ENCODE data around the gene GPR107.

Gene GPR107

DNA sequence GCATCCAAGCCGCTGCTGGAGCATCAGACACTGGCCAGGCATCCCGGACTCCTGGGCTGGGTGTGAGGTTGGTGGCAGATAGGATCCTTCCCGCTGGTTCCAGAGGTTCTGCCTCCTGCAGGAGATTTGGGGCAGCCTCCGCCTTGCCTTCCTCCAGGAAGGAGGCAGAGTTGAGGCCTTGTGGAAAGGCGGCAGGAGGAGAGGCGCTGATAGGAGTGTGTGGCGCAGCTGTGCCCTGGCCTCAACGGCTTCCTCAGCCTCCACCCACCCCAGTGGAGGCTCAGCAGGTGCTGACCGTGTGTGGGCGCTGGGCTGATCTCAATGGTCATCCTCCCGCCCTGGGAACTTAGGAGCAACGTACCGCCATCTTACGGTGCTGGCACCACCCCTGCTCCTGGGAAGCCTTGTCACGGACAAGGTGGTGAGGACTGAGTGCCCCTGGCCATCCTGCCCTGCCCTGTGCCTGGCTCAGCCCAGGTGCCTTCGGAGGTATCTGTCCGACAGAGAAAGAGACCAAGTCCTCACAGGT lies 128.7 kb downstream of the GPR107 start:
- H3K4me3 ChIP-seq (ENCODE audit: low read length), result no peak overlapping the region
- no peak for TF ChIP-seq CTCF (conservative IDR thresholded peaks at IDR 0.05; ENCODE audit: low read depth, low read length)

GRCh38 chr9:130183133-130183762 lies 129.5 kb downstream of the GPR107 start:
- peak overlapping the region; percentile 8 for H3K4me3 ChIP-seq (ENCODE audit: low read length)
- peak; percentile 47 for DNase-seq (ENCODE audit: low read depth)

More for the DNA sequence above, 128.7 kb downstream of the GPR107 start:
- no peak for DNase-seq (ENCODE audit: low read depth)

GRCh38 chr9:130185017-130185416 lies 131.3 kb downstream of the GPR107 start:
- H3K4me3 ChIP-seq (ENCODE audit: low read length), result no peak overlapping the region
- TF ChIP-seq CTCF (conservative IDR thresholded peaks at IDR 0.05; ENCODE audit: low read depth, low read length), result no peak
- DNase-seq (ENCODE audit: low read depth), result no peak

More at GRCh38 chr9:130183133-130183762, 129.5 kb downstream of the GPR107 start:
- TF ChIP-seq CTCF (conservative IDR thresholded peaks at IDR 0.05; ENCODE audit: low read depth, low read length), result no peak

GRCh38 chr9:130185490-130186031 lies 131.9 kb downstream of the GPR107 start:
- no peak for TF ChIP-seq CTCF (conservative IDR thresholded peaks at IDR 0.05; ENCODE audit: low read depth, low read length)
- no peak overlapping the region for H3K4me3 ChIP-seq (ENCODE audit: low read length)
- no peak for DNase-seq (ENCODE audit: low read depth)

DNA sequence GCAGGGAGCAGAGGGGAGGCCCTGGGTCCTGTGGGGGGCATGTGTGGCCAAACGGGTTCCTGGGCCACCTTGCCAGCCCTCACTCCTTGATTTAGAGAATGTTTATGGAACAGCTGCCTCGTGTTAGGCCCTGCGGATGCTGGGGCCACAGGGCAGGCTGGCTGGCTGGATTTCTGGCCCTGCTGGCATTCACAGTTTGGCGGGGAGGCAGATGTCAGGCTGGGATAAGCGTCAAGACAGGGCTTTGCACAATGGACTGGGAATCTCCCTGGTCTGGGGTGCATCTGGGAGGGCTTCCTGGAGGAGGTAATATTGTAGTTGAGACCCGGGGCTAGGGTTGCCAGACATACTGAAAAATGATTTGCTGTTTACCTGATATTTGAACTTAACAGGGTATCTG lies 132.3 kb downstream of the GPR107 start:
- H3K4me3 ChIP-seq (ENCODE audit: low read length), result no peak overlapping the region
- TF ChIP-seq CTCF (conservative IDR thresholded peaks at IDR 0.05; ENCODE audit: low read depth, low read length), result no peak
- DNase-seq (ENCODE audit: low read depth), result no peak

GRCh38 chr9:130186839-130187522 lies 133.3 kb downstream of the GPR107 start:
- H3K4me3 ChIP-seq (ENCODE audit: low read length), result peak overlapping the region; percentile 20
- no peak for DNase-seq (ENCODE audit: low read depth)
- TF ChIP-seq CTCF (conservative IDR thresholded peaks at IDR 0.05; ENCODE audit: low read depth, low read length), result no peak

Measured in retinal pigment epithelial cell (primary cell).